Measurements from ENCODE around the gene PTPRT. TPM values are rescaled to one million over a fixed set of nuclear protein-coding genes. Genes with fewer than 3 reads are reported as not detected.

PTPRT gene
- total and polyA plus RNA-seq, 12 donors, result 0.05 to 0.34 (median 0.16) TPM; not detected in 1

GRCh38 chr20:42110301-42110700, 1079.4 kb downstream of the PTPRT start:
- no peaks in the 10 kb centered on the region for H3K4me1 ChIP-seq (replicated peaks in 1 of 2)
- no peaks in the 10 kb centered on the region for H3K9me3 ChIP-seq (replicated peaks in 1 of 3)
- intact Hi-C loops (cut with DNase I), result no loop called here
- no peak for DNase-seq
- H3K36me3 ChIP-seq (replicated peaks in 1 of 2), result no peaks in the 10 kb centered on the region
- no peak overlapping the region for H3K4me3 ChIP-seq
- no peaks in the 10 kb centered on the region for H3K27me3 ChIP-seq
- H3K27ac ChIP-seq, result no peak overlapping the region
- 83 to 91% (median 86%) methylated on average over 15 of the region's 15 CpGs for WGBS, 4 donors
- no peak for TF ChIP-seq POLR2A (IDR thresholded peaks at IDR 0.05)
- no peak for TF ChIP-seq CTCF (IDR thresholded peaks at IDR 0.05)

- Histone ChIP-seq H3K9me3 (replicated peaks in 1 of 3) (no peaks in the 10 kb centered on the region), H3K4me1 (replicated peaks in 1 of 2) (no peaks in the 10 kb centered on the region), H3K4me3 (no peak overlapping the region), H3K27me3 (no peaks in the 10 kb centered on the region), H3K36me3 (replicated peaks in 1 of 2) (no peaks in the 10 kb centered on the region), H3K27ac (no peak overlapping the region)
- 47 to 83% (median 56%) methylated on average over 1 to 12 of the region's 12 CpGs for WGBS, 4 donors
- DNase-seq, result peak in 4 of 7 donors; percentile 16 to 28 (median 24)
- intact Hi-C loops (cut with DNase I), result no loop called here
- TF ChIP-seq CTCF (IDR thresholded peaks at IDR 0.05) (no peak), POLR2A (IDR thresholded peaks at IDR 0.05) (no peak)
Observed at GRCh38 chr20:42102000-42102399, 1087.7 kb downstream of the PTPRT start.

- no peaks in the 10 kb centered on the region for H3K9me3 ChIP-seq (replicated peaks in 1 of 3)
- no peak overlapping the region for H3K27ac ChIP-seq
- H3K4me1 ChIP-seq (replicated peaks in 1 of 2), result no peaks in the 10 kb centered on the region
- DNase-seq, result no peak
- TF ChIP-seq POLR2A (IDR thresholded peaks at IDR 0.05) (no peak), CTCF (IDR thresholded peaks at IDR 0.05) (no peak)
- H3K36me3 ChIP-seq (replicated peaks in 1 of 2), result no peaks in the 10 kb centered on the region
- H3K27me3 ChIP-seq, result no peaks in the 10 kb centered on the region
- 46 to 62% (median 51%) methylated on average over 9 of the region's 9 CpGs for WGBS, 4 donors
- intact Hi-C loops (cut with DNase I), result no loop called here
- H3K4me3 ChIP-seq, result no peak overlapping the region
Observed at GRCh38 chr20:42100137-42100704, 1089.5 kb downstream of the PTPRT start.

GRCh38 chr20:42099101-42099500, 1090.6 kb downstream of the PTPRT start:
- Histone ChIP-seq H3K9me3 (replicated peaks in 1 of 3) (no peaks in the 10 kb centered on the region), H3K27me3 (no peaks in the 10 kb centered on the region), H3K36me3 (replicated peaks in 1 of 2) (no peaks in the 10 kb centered on the region), H3K4me1 (replicated peaks in 1 of 2) (no peaks in the 10 kb centered on the region), H3K27ac (no peak overlapping the region), H3K4me3 (no peak overlapping the region)
- intact Hi-C loops (cut with DNase I), result no loop called here
- no peak for TF ChIP-seq POLR2A (IDR thresholded peaks at IDR 0.05)
- no peak for TF ChIP-seq CTCF (IDR thresholded peaks at IDR 0.05)
- WGBS, 4 donors, result 80 to 89% (median 83%) methylated on average over 7 of the region's 7 CpGs
- DNase-seq, result no peak
